HAP-1 (cell line): ENCODE measurements around the gene NOX3.

Source experiments
- DNase-seq, 2 experiments: peaks; one replicate each; pipeline ENCODE4 v3.0.0-alpha.2; 2016 to 2020; ENCODE audit warnings: low spot score in 2 of 2
- H3K27me3 ChIP-seq: fragments of 250-450 bp; sonication (Bioruptor Pico); 2 replicates; pipeline ENCODE4 v1.5.1; 2020; ENCODE audit warnings: low read depth, mild to moderate bottlenecking, moderate library complexity
- H3K36me3 ChIP-seq: fragments of 250-450 bp; sonication (Bioruptor Pico); replicated peaks from 2 replicates; pipeline ENCODE4 v1.5.1; 2020; ENCODE audit warnings: mild to moderate bottlenecking
- H3K4me1 ChIP-seq: fragments of 250-450 bp; sonication (Bioruptor Pico); 2 replicates; pipeline ENCODE4 v1.5.1; 2020; ENCODE audit warnings: mild to moderate bottlenecking
- H3K4me3 ChIP-seq: fragments of 250-450 bp; sonication (Bioruptor Pico); 2 replicates; pipeline ENCODE4 v1.5.1; 2020; ENCODE audit warnings: mild to moderate bottlenecking, moderate library complexity
- H3K9me3 ChIP-seq: fragments of 250-450 bp; sonication (Bioruptor Pico); 2 replicates; pipeline ENCODE4 v1.5.1; 2020; ENCODE audit warnings: mild to moderate bottlenecking, moderate library complexity
- in situ Hi-C: fragments of 300-500 bp; cut with MboI; formaldehyde crosslinking; loops from 3 replicates; pipeline ENCODE4 v1.14.3; 2020; ENCODE audit warnings: low sequenced_read_pairs, inconsistent platforms, mixed read lengths

The NOX3 gene

DNA sequence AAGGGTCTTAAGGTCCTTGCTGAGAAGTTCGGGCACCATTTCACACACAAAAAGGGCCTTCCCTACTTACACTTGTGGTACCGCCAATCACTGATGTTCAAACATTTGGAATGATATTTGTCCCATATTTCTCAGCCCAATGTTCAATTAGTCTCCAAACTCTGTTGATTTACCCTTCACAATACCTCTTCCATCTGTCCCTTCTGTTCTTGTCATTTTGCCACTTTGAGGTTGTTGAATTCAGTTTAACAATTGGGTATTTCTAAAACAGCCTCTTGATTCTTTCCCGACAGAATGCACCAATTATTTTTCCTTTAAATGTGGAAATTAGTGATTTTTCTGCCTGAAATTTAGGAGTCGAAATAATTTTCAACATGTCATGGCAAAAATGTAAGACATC, 46.2 kb downstream of the NOX3 start:
- Histone ChIP-seq H3K4me3 (no peak overlapping the region), H3K9me3 (no peaks in the 10 kb centered on the region), H3K4me1 (no peaks in the 10 kb centered on the region), H3K36me3 (no peaks in the 10 kb centered on the region), H3K27me3 (no peaks in the 10 kb centered on the region)
- no peak for DNase-seq
- in situ Hi-C loops = no loop called here

DNA sequence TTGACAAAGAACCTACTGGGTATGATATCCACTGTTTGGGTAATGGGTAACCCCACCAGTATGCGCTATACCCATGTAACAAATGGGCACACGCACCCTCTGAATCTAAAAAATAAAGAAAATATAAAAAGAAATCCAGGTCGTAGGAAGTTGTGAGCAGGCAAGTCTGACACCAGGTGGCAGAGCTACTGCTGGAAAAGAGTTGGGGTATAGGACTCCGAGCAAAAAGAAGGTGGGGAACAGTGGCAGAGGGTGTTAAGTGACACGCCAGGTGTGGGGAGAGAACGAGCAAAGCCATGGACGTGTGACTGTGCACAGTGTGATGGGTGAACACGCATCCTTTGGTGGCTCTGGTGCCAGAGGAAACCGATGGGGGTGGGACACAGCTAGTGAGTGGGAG, 46.7 kb downstream of the NOX3 start:
- H3K27me3 ChIP-seq = no peaks in the 10 kb centered on the region
- no peak overlapping the region for H3K4me3 ChIP-seq
- in situ Hi-C loops = no loop called here
- H3K36me3 ChIP-seq = no peaks in the 10 kb centered on the region
- H3K9me3 ChIP-seq = no peaks in the 10 kb centered on the region
- no peaks in the 10 kb centered on the region for H3K4me1 ChIP-seq
- DNase-seq = no peak

DNA sequence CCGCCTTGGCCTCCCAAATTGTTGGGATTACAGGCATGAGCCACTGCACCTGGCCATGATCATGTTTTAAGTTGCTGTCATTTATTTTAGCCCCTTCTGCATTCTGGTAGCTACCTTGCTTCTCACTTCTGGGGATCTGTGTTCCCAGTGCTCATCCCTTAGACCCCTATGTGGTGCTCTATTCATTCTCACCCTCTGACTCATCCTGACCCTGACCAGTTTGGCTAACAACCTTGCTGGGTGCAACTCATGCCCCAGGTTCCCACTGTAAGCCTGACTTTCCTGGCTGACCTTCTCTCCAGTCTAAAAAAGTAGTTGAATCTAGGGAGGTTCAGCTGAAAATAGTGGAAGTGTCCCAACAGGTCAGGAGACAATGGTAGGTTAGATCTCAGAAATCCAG, 47.4 kb downstream of the NOX3 start:
- in situ Hi-C loops = no loop called here
- no peaks in the 10 kb centered on the region for H3K27me3 ChIP-seq
- no peaks in the 10 kb centered on the region for H3K4me1 ChIP-seq
- no peaks in the 10 kb centered on the region for H3K36me3 ChIP-seq
- no peaks in the 10 kb centered on the region for H3K9me3 ChIP-seq
- no peak overlapping the region for H3K4me3 ChIP-seq
- DNase-seq = no peak

DNA sequence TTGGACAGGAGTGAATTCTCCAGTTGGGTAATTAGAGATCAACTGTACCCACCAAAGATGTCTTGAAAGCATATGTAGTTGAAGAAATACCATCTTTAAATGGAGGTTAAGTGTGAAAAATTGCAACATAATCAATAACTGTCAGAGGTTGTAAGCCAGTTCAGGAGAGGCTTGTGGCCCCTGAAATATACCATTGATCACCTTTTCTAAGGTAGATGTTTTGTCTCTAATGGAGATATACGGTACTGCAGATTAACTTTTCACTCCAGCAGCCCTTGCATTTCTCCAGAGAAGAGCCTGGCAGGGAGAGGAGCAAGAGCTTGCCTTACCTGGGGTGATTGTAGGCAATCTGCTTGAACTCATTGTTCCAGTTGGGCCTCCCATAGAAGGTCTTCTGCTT, 48.8 kb downstream of the NOX3 start:
- in situ Hi-C loops = no loop called here
- no peaks in the 10 kb centered on the region for H3K36me3 ChIP-seq
- DNase-seq = no peak

DNA sequence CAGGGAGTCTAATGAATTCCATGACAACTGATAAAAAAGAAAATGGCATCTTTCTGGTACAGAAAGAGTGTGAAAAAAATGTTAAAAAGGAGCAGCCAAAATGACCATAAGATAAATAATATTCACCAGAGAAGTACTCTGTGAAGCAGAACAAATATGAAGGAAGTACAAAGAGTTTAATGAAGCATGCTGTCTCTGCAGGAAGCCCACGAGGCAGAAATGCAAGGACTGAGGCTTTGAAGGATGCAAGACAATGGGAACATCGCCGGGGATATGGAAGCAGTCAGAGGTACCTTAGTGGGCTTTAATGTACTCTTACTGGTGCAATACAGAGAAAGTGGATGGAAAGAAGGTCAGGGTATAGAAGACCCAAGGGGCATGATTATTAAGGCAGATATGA, 50.7 kb downstream of the NOX3 start:
- no peak for DNase-seq
- in situ Hi-C loops = no loop called here
- H3K27me3 ChIP-seq = no peaks in the 10 kb centered on the region
- H3K4me3 ChIP-seq = no peak overlapping the region
- H3K36me3 ChIP-seq = no peaks in the 10 kb centered on the region
- H3K9me3 ChIP-seq = no peaks in the 10 kb centered on the region
- no peaks in the 10 kb centered on the region for H3K4me1 ChIP-seq

More for the DNA sequence above, 48.8 kb downstream of the NOX3 start:
- Histone ChIP-seq H3K27me3 (no peaks in the 10 kb centered on the region), H3K4me1 (no peaks in the 10 kb centered on the region), H3K9me3 (no peaks in the 10 kb centered on the region), H3K4me3 (no peak overlapping the region)

DNA sequence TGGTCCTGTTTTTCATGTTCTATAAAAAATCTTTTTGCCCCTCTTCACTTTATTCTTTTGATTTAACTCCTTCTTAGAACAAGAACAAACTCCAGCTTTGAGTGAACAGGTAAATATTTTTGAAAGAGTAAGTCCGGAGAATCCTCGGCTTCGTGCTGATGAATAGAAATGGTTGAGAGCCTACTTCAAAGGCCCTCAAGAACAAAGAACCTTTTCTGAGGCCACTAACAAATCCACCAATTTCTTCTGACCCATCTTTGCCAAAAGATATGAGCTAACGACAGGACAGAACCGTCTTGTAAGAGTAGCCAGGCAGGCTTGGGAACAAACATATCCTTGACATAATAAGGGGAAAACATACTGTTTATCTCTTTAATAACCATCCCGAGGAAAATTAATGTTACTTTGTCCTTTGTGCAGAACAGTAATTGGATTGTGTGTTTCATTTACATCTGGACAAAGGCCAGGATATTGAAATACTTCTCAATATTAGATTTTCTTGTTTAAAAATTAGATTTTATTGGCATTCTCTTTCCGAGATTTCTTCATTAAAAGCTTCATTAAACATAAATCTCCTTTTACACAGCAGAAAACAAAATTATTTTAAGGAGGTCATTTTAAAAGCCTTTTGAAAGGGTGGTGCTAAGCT, 52.9 kb downstream of the NOX3 start:
- DNase-seq = no peak
- H3K27me3 ChIP-seq = no peaks in the 10 kb centered on the region
- in situ Hi-C loops = no loop called here
- H3K9me3 ChIP-seq = no peaks in the 10 kb centered on the region
- no peak overlapping the region for H3K4me3 ChIP-seq
- H3K36me3 ChIP-seq = no peaks in the 10 kb centered on the region
- H3K4me1 ChIP-seq = no peaks in the 10 kb centered on the region

DNA sequence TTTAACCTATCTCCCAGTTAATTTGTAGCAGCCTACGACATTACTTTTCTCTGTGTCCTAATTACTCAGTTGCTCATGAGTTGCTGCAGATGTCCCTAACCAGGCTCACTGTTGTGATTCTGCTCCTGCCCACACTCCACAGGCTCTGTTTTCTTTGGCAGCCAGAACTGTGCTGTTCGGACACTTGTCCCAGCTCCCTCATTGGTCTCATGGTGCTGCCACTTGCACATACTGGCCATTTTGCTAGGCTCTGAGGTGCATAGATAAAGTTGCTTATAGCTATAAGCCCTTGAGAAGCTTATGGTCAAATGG, 55.0 kb downstream of the NOX3 start:
- Histone ChIP-seq H3K4me3 (no peak overlapping the region), H3K36me3 (no peaks in the 10 kb centered on the region), H3K4me1 (no peaks in the 10 kb centered on the region), H3K27me3 (no peaks in the 10 kb centered on the region), H3K9me3 (no peaks in the 10 kb centered on the region)
- no peak for DNase-seq
- in situ Hi-C loops = no loop called here

DNA sequence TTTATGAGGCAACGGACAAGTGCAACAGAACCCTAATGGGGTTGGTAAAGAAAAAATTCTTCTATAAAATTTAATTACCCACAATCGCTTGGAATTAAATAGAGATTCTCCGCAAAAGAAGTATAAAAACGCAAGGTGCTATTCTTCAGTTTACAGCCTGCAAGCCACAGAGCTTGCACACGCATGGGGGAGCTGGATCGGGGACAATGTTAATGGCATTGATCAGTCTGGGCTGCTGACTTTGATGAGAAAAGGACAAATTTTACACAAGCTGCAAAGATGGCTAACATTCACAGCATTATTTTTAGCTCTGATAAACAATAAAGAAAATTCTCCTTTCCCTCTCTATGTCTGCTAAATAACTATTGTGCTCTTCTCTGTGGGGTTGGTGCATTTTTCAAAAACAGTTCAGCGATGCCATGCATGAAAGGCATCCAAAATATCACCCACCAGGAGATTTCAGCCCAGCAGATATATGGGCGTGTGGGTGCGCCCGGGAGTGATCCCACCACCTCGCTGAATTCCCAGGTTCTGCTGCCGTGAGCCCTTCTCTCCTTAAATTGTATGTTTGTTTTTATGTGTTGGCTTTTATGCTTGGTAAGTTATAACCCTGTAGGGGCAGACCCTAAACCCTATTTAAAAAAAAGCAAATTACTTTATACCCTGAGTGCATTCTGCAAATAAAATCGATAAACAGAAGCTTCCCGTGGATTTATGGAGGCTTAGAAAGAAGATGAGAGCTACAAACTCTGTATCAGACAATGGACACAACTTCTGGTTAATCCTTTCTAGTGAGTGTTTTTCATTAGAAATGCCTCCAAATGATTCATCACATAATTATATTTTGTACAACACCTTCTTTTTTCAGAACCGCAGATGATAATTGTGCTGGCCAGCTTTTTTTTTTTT, 55.6 kb downstream of the NOX3 start:
- Histone ChIP-seq H3K9me3 (no peaks in the 10 kb centered on the region), H3K4me1 (no peaks in the 10 kb centered on the region), H3K27me3 (no peaks in the 10 kb centered on the region), H3K4me3 (no peak overlapping the region), H3K36me3 (no peaks in the 10 kb centered on the region)
- DNase-seq = no peak
- in situ Hi-C loops = no loop called here

DNA sequence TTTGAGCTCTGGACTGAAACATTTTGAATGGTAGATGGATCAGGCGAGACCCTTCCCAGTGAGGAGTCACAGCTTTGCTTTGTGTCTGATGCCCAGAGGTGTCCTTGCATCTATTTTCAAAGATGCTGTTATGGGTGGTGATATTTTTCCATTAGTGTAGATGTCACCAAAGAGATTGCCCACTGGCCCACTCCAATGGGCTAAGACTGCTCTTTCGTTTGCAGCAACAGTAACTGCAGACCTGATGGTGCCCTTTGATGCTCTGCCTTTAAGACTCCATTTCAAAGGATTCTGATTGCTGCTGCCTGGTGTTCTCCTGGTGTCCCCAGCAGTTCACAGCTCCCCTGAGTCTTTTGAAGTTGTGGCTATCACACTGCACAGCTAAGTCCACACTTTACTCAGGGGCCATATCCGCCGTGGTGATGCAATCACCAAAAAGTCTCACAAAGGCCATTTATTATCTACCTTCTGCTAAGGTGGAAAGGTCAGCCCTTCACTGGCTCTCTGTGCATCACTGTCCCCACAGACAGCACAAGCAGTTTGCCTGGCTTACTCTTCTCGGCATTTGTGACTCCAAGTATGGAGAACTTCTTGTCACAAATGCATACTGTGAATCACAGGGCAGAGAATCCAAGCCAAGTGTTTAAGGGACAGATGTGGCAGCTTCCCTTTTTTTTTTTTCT, 56.4 kb downstream of the NOX3 start:
- no peak overlapping the region for H3K4me3 ChIP-seq
- in situ Hi-C loops = no loop called here
- no peaks in the 10 kb centered on the region for H3K4me1 ChIP-seq
- H3K27me3 ChIP-seq = no peaks in the 10 kb centered on the region
- no peaks in the 10 kb centered on the region for H3K36me3 ChIP-seq
- H3K9me3 ChIP-seq = no peaks in the 10 kb centered on the region
- DNase-seq = no peak

DNA sequence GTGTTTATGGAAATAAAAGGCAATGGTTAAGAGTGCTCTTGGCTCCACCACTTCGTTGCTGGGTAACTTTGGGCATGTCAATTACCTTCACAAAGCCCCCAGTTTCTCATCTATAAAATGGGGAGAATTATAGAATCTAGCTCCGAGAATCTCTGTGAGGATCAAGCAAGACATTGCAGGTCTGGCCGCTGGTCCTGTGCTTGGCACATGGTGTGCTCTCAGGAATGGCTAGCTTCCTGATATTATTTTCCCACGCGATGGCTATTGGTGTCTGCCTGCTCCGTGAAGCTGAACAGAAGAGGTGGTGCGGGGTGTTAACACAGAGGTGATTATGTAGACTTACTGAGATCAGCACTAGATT, 57.0 kb downstream of the NOX3 start:
- Histone ChIP-seq H3K36me3 (no peaks in the 10 kb centered on the region), H3K4me3 (no peak overlapping the region), H3K27me3 (0 out of 2 replicates have a peak, but pooled peaks cover 1% of the 10 kb centered on the region), H3K9me3 (no peaks in the 10 kb centered on the region), H3K4me1 (no peaks in the 10 kb centered on the region)
- no peak for DNase-seq
- in situ Hi-C loops = no loop called here

DNA sequence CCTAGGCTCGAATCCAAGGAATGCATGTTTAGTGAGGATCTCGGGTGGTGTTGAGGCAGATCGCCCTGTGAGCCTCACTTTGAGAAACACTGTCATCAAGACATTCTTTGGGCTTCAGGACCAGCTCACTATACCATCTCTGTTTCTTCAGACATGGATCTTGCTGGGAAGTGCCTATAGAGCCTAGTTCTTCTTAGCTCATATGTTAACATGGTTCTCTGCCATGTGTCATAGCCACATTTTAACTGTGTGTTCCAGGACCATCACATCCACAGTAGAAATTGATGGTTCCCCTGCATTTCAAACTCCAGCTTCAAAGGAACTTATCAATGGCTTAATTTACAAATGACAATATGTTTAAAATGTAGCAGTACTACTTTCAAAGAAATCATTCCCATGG, 57.4 kb downstream of the NOX3 start:
- in situ Hi-C loops = no loop called here
- no peaks in the 10 kb centered on the region for H3K4me1 ChIP-seq
- DNase-seq = no peak
- no peak overlapping the region for H3K4me3 ChIP-seq
- no peaks in the 10 kb centered on the region for H3K36me3 ChIP-seq
- H3K27me3 ChIP-seq = 0 out of 2 replicates have a peak, but pooled peaks cover 2% of the 10 kb centered on the region
- H3K9me3 ChIP-seq = no peaks in the 10 kb centered on the region

DNA sequence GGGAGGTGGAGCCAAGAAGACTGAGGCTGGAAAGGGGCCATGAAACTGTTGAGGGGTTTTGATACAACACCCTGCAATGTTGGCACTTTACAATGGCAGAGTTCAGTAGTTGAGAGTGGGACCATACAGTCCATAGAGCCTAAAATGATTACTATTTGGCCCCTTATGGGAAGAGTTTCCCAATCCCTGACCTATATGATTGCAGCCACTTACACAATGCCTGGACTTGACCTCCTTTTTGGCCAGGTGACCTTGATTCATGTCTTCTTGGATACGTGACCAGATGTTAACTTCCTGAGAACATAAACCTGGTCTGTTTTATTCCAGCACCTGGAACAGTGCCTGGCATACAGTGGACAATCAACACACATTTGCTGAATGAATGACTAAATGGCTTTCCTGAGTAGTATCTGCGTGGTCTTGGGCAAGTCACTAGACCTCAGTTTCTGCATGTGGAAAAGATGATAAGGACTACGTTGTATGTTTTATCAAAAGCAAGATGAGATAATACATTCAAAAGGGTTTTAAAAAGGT, 58.4 kb downstream of the NOX3 start:
- Histone ChIP-seq H3K27me3 (0 out of 2 replicates have a peak, but pooled peaks cover 2% of the 10 kb centered on the region), H3K9me3 (no peaks in the 10 kb centered on the region), H3K4me1 (no peaks in the 10 kb centered on the region), H3K4me3 (no peak overlapping the region), H3K36me3 (no peaks in the 10 kb centered on the region)
- in situ Hi-C loops = no loop called here
- DNase-seq = no peak

DNA sequence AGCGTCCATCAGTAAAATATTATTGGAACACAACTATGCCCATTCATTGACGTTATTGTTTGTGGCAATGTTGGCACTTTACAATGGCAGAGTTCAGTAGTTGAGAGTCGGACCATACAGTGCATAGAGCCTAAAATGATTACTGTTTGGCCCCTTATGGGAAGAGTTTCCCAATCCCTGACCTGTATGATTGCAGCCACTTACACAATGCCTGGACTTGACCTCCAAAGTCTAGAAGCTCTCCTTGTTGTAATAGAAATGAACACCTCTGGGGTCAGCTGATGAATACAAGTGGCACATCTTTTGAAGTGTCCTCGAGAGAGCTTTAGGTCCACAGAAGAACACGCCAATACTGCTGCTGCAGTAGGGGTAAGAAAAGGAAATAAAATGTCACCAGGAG, 59.0 kb downstream of the NOX3 start:
- Histone ChIP-seq H3K27me3 (0 out of 2 replicates have a peak, but pooled peaks cover 2% of the 10 kb centered on the region), H3K9me3 (no peaks in the 10 kb centered on the region), H3K36me3 (no peaks in the 10 kb centered on the region), H3K4me3 (no peak overlapping the region), H3K4me1 (no peaks in the 10 kb centered on the region)
- in situ Hi-C loops = no loop called here
- DNase-seq = no peak

DNA sequence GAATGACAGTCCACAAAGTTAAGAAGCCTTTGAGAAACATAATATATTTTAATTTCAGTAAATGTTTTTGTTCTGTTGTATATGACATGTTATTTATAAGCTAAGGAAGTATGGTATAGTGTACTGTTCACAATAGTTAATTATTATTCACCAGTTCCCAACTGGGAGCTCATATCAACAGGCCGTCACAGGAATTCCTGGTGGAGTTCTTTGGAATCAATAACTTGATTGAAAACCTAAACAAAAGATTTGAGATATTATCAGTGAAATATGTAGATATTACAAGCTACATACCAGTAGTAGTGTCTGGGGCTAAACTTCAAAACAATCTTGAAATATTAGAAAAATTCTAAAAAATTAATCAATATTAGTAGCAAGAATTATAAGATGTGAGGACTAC, 60.3 kb downstream of the NOX3 start:
- no peaks in the 10 kb centered on the region for H3K9me3 ChIP-seq
- 0 out of 2 replicates have a peak, but pooled peaks cover 2% of the 10 kb centered on the region for H3K27me3 ChIP-seq
- DNase-seq = no peak
- no peak overlapping the region for H3K4me3 ChIP-seq
- in situ Hi-C loops = no loop called here
- no peaks in the 10 kb centered on the region for H3K36me3 ChIP-seq
- 0 out of 2 replicates have a peak, but pooled peaks cover 2% of the 10 kb centered on the region for H3K4me1 ChIP-seq
